ENCODE results near the gene HDHD3.
"Not testable (repeated sequence)": the region's sequence is repeated elsewhere in the genome, so short reads cannot be mapped to it uniquely, and the experiment has no call there.

Gene HDHD3

DNA sequence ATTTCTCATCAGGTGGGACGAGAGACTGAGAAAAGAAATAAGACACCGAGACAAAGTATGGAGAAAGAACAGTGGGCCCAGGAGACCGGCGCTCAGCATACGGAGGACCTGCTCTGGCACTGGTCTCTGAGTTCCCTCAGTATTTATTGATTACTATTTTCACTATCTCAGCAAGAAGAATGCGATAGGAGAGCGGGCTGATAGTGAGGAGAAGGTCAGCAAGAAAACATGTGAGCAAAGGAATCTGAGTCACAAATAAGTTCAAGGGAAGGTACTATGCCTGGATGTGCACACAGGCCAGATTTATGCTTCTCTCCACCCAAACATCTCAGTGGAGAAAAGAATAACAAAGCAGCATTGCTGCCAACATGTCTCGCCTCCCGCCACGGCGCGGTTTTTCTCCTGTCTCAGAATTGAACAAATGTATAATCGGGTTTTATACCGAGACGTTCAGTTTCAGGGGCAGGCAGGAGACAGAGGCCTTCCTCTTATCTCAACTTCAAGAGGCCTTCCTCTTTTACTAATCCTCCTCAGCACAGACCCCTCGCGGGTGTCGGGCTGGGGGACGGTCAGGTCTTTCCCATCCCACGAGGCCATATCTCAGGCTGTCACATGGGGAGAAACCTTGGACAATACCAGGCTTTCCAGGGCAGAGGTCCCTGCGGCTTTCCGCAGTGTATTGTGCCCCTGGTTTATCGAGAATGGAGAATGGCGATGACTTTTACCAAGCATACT is 2.5 kb upstream of the HDHD3 start:
- not testable (repeated sequence) for H3K27ac ChIP-seq (replicated peaks); DNase-seq (ENCODE audit: low read depth in 1 of 2, low spot score in 1 of 2); H3K27me3 ChIP-seq (ENCODE audit: insufficient read depth, poor library complexity, severe bottlenecking); H3K4me3 ChIP-seq (replicated peaks; ENCODE audit: insufficient read depth, low read length)
- peak; percentile 66; the same call in 1 of the 2 replicates for TF ChIP-seq SPI1 (IDR thresholded peaks at IDR 0.05; ENCODE audit: borderline replicate concordance, low read depth)

DNA sequence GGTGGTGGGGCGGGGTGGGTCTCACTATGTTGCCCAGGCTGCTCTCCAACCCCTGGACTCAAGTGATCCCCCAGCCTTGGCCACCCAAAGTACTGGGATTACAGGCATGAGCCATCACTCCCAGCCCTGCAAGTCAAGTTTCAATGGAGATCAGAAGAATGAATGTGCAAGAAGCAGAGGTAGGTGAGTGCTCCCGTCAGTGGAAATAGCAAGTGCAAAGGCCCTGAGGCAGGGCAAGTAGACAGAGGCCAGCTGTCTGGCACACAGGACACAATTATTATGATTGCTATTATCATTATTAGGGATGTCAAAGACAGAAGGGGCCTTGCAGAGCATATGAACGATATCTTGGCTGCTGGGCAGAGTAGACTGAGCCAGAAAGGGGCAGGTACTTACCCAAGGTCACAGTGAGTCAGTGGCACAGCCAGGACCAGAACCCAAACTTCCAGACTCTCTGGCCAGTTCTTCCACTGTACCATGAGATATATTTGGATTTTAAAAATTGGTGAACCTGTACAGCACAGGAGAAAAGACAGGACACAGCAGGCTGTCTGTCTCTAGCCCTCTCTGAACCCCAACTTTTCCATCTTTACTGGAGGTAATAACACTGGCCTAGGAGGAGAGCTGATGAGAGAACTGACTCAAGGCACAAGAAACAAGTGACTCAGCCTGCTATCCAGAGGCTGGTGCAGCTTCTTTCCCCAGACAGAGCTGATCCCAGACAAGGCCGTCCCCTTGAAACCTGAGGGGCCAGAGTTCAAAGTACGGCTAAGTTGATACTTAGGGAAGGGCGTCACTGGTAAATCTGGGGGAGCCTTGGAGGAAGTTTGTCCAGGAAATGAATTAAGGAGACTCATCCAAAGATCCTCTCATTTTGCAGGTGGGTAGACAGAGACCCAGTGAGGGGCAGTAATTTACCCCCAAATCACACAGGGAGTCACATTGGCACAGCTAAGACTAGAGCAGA is 1.4 kb downstream of the HDHD3 start:
- no peak for TF ChIP-seq POLR2AphosphoS5 (IDR thresholded peaks at IDR 0.05; ENCODE audit: low read depth)
- TF ChIP-seq CTCF (IDR thresholded peaks at IDR 0.05; ENCODE audit: insufficient read depth, low read length) = no peak
- TF ChIP-seq REST (IDR thresholded peaks at IDR 0.05; ENCODE audit: insufficient replicate concordance, low read depth) = no peak
- no peak for TF ChIP-seq SPI1 (IDR thresholded peaks at IDR 0.05; ENCODE audit: borderline replicate concordance, low read depth)
- no peak for TF ChIP-seq GABPA (IDR thresholded peaks at IDR 0.05; ENCODE audit: low read depth)
- Histone ChIP-seq H3K27ac (replicated peaks) (no peak overlapping the region), H3K4me3 (replicated peaks; ENCODE audit: insufficient read depth, low read length) (no peak overlapping the region), H3K27me3 (ENCODE audit: insufficient read depth, poor library complexity, severe bottlenecking) (no peaks in the 10 kb centered on the region)
- DNase-seq (ENCODE audit: low read depth in 1 of 2, low spot score in 1 of 2) = no peak

- no peak overlapping the region for H3K4me3 ChIP-seq (replicated peaks; ENCODE audit: insufficient read depth, low read length)
- H3K27ac ChIP-seq (replicated peaks) = no peak overlapping the region
- H3K27me3 ChIP-seq (ENCODE audit: insufficient read depth, poor library complexity, severe bottlenecking) = no peaks in the 10 kb centered on the region
- TF ChIP-seq POLR2AphosphoS5 (IDR thresholded peaks at IDR 0.05; ENCODE audit: low read depth) (no peak), GABPA (IDR thresholded peaks at IDR 0.05; ENCODE audit: low read depth) (no peak), CTCF (IDR thresholded peaks at IDR 0.05; ENCODE audit: insufficient read depth, low read length) (no peak), REST (IDR thresholded peaks at IDR 0.05; ENCODE audit: insufficient replicate concordance, low read depth) (no peak), SPI1 (IDR thresholded peaks at IDR 0.05; ENCODE audit: borderline replicate concordance, low read depth) (no peak)
- DNase-seq (ENCODE audit: low read depth in 1 of 2, low spot score in 1 of 2) = no peak
These were observed 3.0 kb downstream of the HDHD3 start for GRCh38 chr9:113373676-113374392.
